Upper lobe of right lung (tissue), 1 donor: ENCODE data around the gene LRRFIP2. TPM values are rescaled to one million over a fixed set of nuclear protein-coding genes. Genes with fewer than 3 reads are reported as not detected.

Source experiments
- ATAC-seq: fragments of 200-7000 bp; cut with Tn5 transposase; one replicate; pipeline ENCODE4 v1.9.1; 2020; ENCODE audit warnings: mild to moderate bottlenecking, moderate library complexity
- DNase-seq: peaks from one replicate; pipeline ENCODE4 v3.0.0-alpha.2; 2020
- H3K27ac ChIP-seq: fragments of 200-600 bp; one replicate; pipeline ENCODE4 v1.8.0; 2022
- H3K27me3 ChIP-seq: fragments of 200-600 bp; one replicate; pipeline ENCODE4 v1.8.0; 2022; ENCODE audit warnings: mild to moderate bottlenecking
- H3K36me3 ChIP-seq: fragments of 200-600 bp; one replicate; pipeline ENCODE4 v1.8.0; 2022
- H3K4me1 ChIP-seq: fragments of 200-600 bp; one replicate; pipeline ENCODE4 v1.8.0; 2022
- H3K4me3 ChIP-seq: fragments of 200-600 bp; one replicate; pipeline ENCODE4 v1.8.0; 2022; ENCODE audit warnings: mild to moderate bottlenecking
- H3K9me3 ChIP-seq: fragments of 200-600 bp; one replicate; pipeline ENCODE4 v1.8.0; 2022
- CTCF ChIP-seq: fragments of 200-600 bp; IDR thresholded peaks from one replicate; pipeline ENCODE4 v1.8.0; 2022; ENCODE audit warnings: antibody characterized with exemption
- intact Hi-C: fragments of 100-400 bp; cut with DNase I; formaldehyde crosslinking; loops from one replicate; pipeline ENCODE4 v1.11.0; 2022
- total RNA-seq: library from RNA; stranded (reverse); fragmentation: NEBNext Ultra II Directional; extraction: Animal tissue kit (Norgen Biotek cat#: 25700); gene quantifications from one replicate; pipeline ENCODE4 v1.2.1, GENCODE V29; 2021
- donor health status: DM: no; HTN: yes; CAD: no; lungs with severe emphysema.

Gene LRRFIP2
- total RNA-seq, 1 donor from 2014 or later: 50.3 TPM

GRCh38 chr3:37173806-37174205 is 576 bp downstream of the LRRFIP2 start:
- no peak for TF ChIP-seq CTCF
- intact Hi-C loops: no loop called here
- no peaks in the 10 kb centered on the region for H3K9me3 ChIP-seq
- DNase-seq: no peak
- no peak overlapping the region for H3K4me3 ChIP-seq
- no peaks in the 10 kb centered on the region for H3K27me3 ChIP-seq
- no peaks in the 10 kb centered on the region for H3K36me3 ChIP-seq
- H3K4me1 ChIP-seq: peaks cover 55% of the 10 kb centered on the region
- H3K27ac ChIP-seq: no peak overlapping the region
- ATAC-seq: no peak

- Histone ChIP-seq H3K27me3 (no peaks in the 10 kb centered on the region), H3K4me3 (no peak overlapping the region), H3K4me1 (peaks cover 39% of the 10 kb centered on the region), H3K36me3 (no peaks in the 10 kb centered on the region), H3K27ac (no peak overlapping the region), H3K9me3 (no peaks in the 10 kb centered on the region)
- no peak for DNase-seq
- intact Hi-C loops: no loop called here
- ATAC-seq: no peak
- TF ChIP-seq CTCF: no peak
Observed at GRCh38 chr3:37171144-37171543, 3.2 kb downstream of the LRRFIP2 start.

- no peaks in the 10 kb centered on the region for H3K9me3 ChIP-seq
- ATAC-seq (no peak), DNase-seq (no peak)
- no peaks in the 10 kb centered on the region for H3K27me3 ChIP-seq
- no peak overlapping the region for H3K27ac ChIP-seq
- H3K36me3 ChIP-seq: no peaks in the 10 kb centered on the region
- intact Hi-C loops: no loop called here
- H3K4me3 ChIP-seq: no peak overlapping the region
- peaks cover 39% of the 10 kb centered on the region for H3K4me1 ChIP-seq
- no peak for TF ChIP-seq CTCF
Observed at GRCh38 chr3:37170513-37170912, 3.9 kb downstream of the LRRFIP2 start.

- Histone ChIP-seq H3K27me3 (no peaks in the 10 kb centered on the region), H3K9me3 (no peaks in the 10 kb centered on the region), H3K4me1 (peaks cover 39% of the 10 kb centered on the region), H3K4me3 (no peak overlapping the region), H3K36me3 (no peaks in the 10 kb centered on the region), H3K27ac (no peak overlapping the region)
- no peak for TF ChIP-seq CTCF
- intact Hi-C loops: no loop called here
- DNase-seq (no peak), ATAC-seq (no peak)
Observed at GRCh38 chr3:37170060-37170459, 4.3 kb downstream of the LRRFIP2 start.

GRCh38 chr3:37168896-37169295 is 5.5 kb downstream of the LRRFIP2 start:
- H3K27me3 ChIP-seq: no peaks in the 10 kb centered on the region
- no peak for TF ChIP-seq CTCF
- DNase-seq: no peak
- H3K9me3 ChIP-seq: no peaks in the 10 kb centered on the region
- intact Hi-C loops: no loop called here
- no peak overlapping the region for H3K4me3 ChIP-seq
- H3K27ac ChIP-seq: no peak overlapping the region
- no peak for ATAC-seq
- no peaks in the 10 kb centered on the region for H3K36me3 ChIP-seq
- peaks cover 34% of the 10 kb centered on the region for H3K4me1 ChIP-seq
